Fibroblast of the conjunctiva (primary cell): ENCODE data around the gene VPS13A.
"Not testable (repeated sequence)": the region's sequence is repeated elsewhere in the genome, so short reads cannot be mapped to it uniquely, and the experiment has no call there.

Experiments
- DNase-seq: peaks from one replicate; pipeline ENCODE4 v3.0.0-alpha.2; 2010; ENCODE audit warnings: low read depth

VPS13A gene

GRCh38 chr9:77305622-77306400 is 128.5 kb downstream of the VPS13A start:
- DNase-seq = peak; percentile 18

- DNase-seq = no peak
These were observed 129.8 kb downstream of the VPS13A start for GRCh38 chr9:77307166-77307565.

- no peak for DNase-seq
These were observed 138.7 kb downstream of the VPS13A start for GRCh38 chr9:77316058-77316457.

- no peak for DNase-seq
These were observed 147.7 kb downstream of the VPS13A start for GRCh38 chr9:77325058-77325457.

GRCh38 chr9:77328102-77328501 is 150.8 kb downstream of the VPS13A start:
- no peak for DNase-seq

GRCh38 chr9:77370064-77370463 is 192.7 kb downstream of the VPS13A start:
- no peak for DNase-seq

- no peak for DNase-seq
These were observed 196.9 kb downstream of the VPS13A start for GRCh38 chr9:77374266-77374665.

GRCh38 chr9:77375956-77376532 is 198.7 kb downstream of the VPS13A start:
- DNase-seq = no peak

GRCh38 chr9:77384406-77384805 is 207.1 kb downstream of the VPS13A start:
- DNase-seq = peak; percentile 61

- peak; percentile 13 for DNase-seq
These were observed 208.9 kb downstream of the VPS13A start for GRCh38 chr9:77386187-77386586.

GRCh38 chr9:77391834-77392233 is 214.5 kb downstream of the VPS13A start:
- no peak for DNase-seq

- no peak for DNase-seq
These were observed 215.0 kb downstream of the VPS13A start for GRCh38 chr9:77392328-77392727.

- not testable (repeated sequence) for DNase-seq
These were observed 221.2 kb downstream of the VPS13A start for GRCh38 chr9:77398581-77398980.

- no peak for DNase-seq
These were observed 222.6 kb downstream of the VPS13A start for GRCh38 chr9:77399964-77400363.

GRCh38 chr9:77402286-77402685 is 225.0 kb downstream of the VPS13A start:
- no peak for DNase-seq

GRCh38 chr9:77403239-77403638 is 225.9 kb downstream of the VPS13A start:
- DNase-seq = no peak

GRCh38 chr9:77408521-77408920 is 231.2 kb downstream of the VPS13A start:
- DNase-seq = not testable (repeated sequence)

GRCh38 chr9:77417566-77417965 is 240.2 kb downstream of the VPS13A start:
- peak; percentile 83 for DNase-seq

GRCh38 chr9:77418226-77418625 is 240.9 kb downstream of the VPS13A start:
- no peak for DNase-seq

- DNase-seq = no peak
These were observed 243.3 kb downstream of the VPS13A start for GRCh38 chr9:77420641-77421040.

GRCh38 chr9:77421506-77422265 is 244.4 kb downstream of the VPS13A start:
- DNase-seq = no peak

- DNase-seq = no peak
These were observed 245.6 kb downstream of the VPS13A start for GRCh38 chr9:77422969-77423368.

GRCh38 chr9:77423841-77424240 is 246.5 kb downstream of the VPS13A start:
- DNase-seq = no peak
